Neural progenitor cell (in vitro differentiated cells): Measurements from ENCODE around the gene MRPL40. TPM values are rescaled to one million over a fixed set of nuclear protein-coding genes. Genes with fewer than 3 reads are reported as not detected.

Experiments
- DNase-seq: peaks from one replicate; pipeline ENCODE4 v3.0.0-alpha.2; 2016; ENCODE audit warnings: low spot score
- H2AFZ ChIP-seq: fragments of 200-600 bp; sonication (generic); replicated peaks from 2 replicates; pipeline ENCODE4 v1.6.1; 2016; ENCODE audit warnings: antibody characterized with exemption
- H3F3A ChIP-seq: fragments of 200-600 bp; sonication (generic); 2 replicates; pipeline ENCODE4 v1.6.1; 2016; ENCODE audit warnings: antibody characterized with exemption, low read depth
- H3K27ac ChIP-seq: fragments of 200-600 bp; sonication (generic); 2 replicates; pipeline ENCODE4 v1.5.1; 2016; ENCODE audit warnings: mild to moderate bottlenecking
- H3K27me3 ChIP-seq: fragments of 200-600 bp; sonication (generic); 2 replicates; pipeline ENCODE4 v1.6.1; 2016; ENCODE audit warnings: mild to moderate bottlenecking, moderate library complexity
- H3K36me3 ChIP-seq: fragments of 200-600 bp; sonication (generic); 2 replicates; pipeline ENCODE4 v1.5.1; 2016
- H3K4me1 ChIP-seq: fragments of 200-600 bp; sonication (generic); 2 replicates; pipeline ENCODE4 v1.6.1; 2016; ENCODE audit warnings: mixed run types
- H3K4me2 ChIP-seq: fragments of 200-600 bp; sonication (generic); 2 replicates; pipeline ENCODE4 v1.6.1; 2016
- H3K4me3 ChIP-seq: fragments of 200-600 bp; sonication (generic); 2 replicates; pipeline ENCODE4 v1.5.1; 2016
- H3K79me2 ChIP-seq: fragments of 200-600 bp; sonication (generic); 2 replicates; pipeline ENCODE4 v1.6.1; 2016; ENCODE audit warnings: low read depth
- H3K9ac ChIP-seq: fragments of 200-600 bp; sonication (generic); 2 replicates; pipeline ENCODE4 v1.6.1; 2016
- H3K9me3 ChIP-seq: fragments of 200-600 bp; sonication (generic); 2 replicates; pipeline ENCODE4 v1.5.1; 2016; ENCODE audit warnings: low read depth
- H4K20me1 ChIP-seq: fragments of 200-600 bp; sonication (generic); 2 replicates; pipeline ENCODE4 v1.6.1; 2016; ENCODE audit warnings: low read depth
- H3K27ac Mint-ChIP-seq: 3 replicates; pipeline ENCODE4 v1.8.0; 2021; ENCODE audit warnings: mixed read lengths
- H3K27me3 Mint-ChIP-seq: 2 replicates; pipeline ENCODE4 v1.8.0; 2022; ENCODE audit warnings: low read depth, mild to moderate bottlenecking, inconsistent platforms, moderate library complexity, mixed read lengths; ENCODE audit not compliant: insufficient read depth
- H3K36me3 Mint-ChIP-seq: 3 replicates; pipeline ENCODE4 v1.8.0; 2021; ENCODE audit warnings: mixed read lengths
- H3K4me1 Mint-ChIP-seq: 3 replicates; pipeline ENCODE4 v1.8.0; 2021; ENCODE audit warnings: mixed read lengths
- H3K4me3 Mint-ChIP-seq: 3 replicates; pipeline ENCODE4 v1.8.0; 2021; ENCODE audit warnings: mild to moderate bottlenecking, moderate library complexity, mixed read lengths
- H3K9me3 Mint-ChIP-seq: 3 replicates; pipeline ENCODE4 v1.8.0; 2020; ENCODE audit warnings: mixed read lengths
- CTCF ChIP-seq: fragments of 200-600 bp; sonication (generic); IDR thresholded peaks from 2 replicates; pipeline ENCODE4 v1.5.1; 2017; ENCODE audit warnings: antibody characterized with exemption, mild to moderate bottlenecking
- EZH2 ChIP-seq: fragments of 200-600 bp; sonication (generic); IDR thresholded peaks from 2 replicates; pipeline ENCODE4 v1.6.1; 2017; ENCODE audit warnings: antibody characterized with exemption, mild to moderate bottlenecking, moderate library complexity
- EZH2phosphoT487 ChIP-seq: fragments of 200-600 bp; sonication (generic); IDR thresholded peaks from 2 replicates; pipeline ENCODE4 v1.6.1; 2017; ENCODE audit warnings: antibody characterized with exemption
- total RNA-seq: library from RNA; depleted of rRNA; stranded (reverse); fragments of >200 nt; gene quantifications from 2 replicates; pipeline ENCODE4 v1.2.3, GENCODE V29; 2015; ENCODE audit warnings: low replicate concordance

Gene MRPL40
- total RNA-seq, 1 donor from 2014 or later: 17.0 TPM

- Mint-ChIP-seq H3K36me3 (peaks cover 12% of the 10 kb centered on the region), H3K4me1 (peaks cover 15% of the 10 kb centered on the region), H3K27me3 (no peaks in the 10 kb centered on the region), H3K27ac (no peak overlapping the region), H3K9me3 (no peaks in the 10 kb centered on the region), H3K4me3 (no peak overlapping the region)
- no peak for TF ChIP-seq EZH2phosphoT487
- TF ChIP-seq CTCF: no peak
- TF ChIP-seq EZH2: no peak
- Histone ChIP-seq H3K4me1 (peaks cover 10% of the 10 kb centered on the region), H3K27me3 (no peaks in the 10 kb centered on the region), H3K4me2 (no peak overlapping the region), H3K9me3 (no peaks in the 10 kb centered on the region), H2AFZ (no peak overlapping the region), H4K20me1 (peaks cover 90% of the 10 kb centered on the region), H3K4me3 (no peak overlapping the region), H3K79me2 (peaks cover 100% of the 10 kb centered on the region), H3K27ac (no peak overlapping the region), H3K36me3 (no peaks in the 10 kb centered on the region), H3F3A (no peaks in the 10 kb centered on the region), H3K9ac (no peak overlapping the region)
- no peak for DNase-seq
Measured at GRCh38 chr22:19424186-19424500, 8.2 kb upstream of the MRPL40 start.

GRCh38 chr22:19429950-19430889 is 2.1 kb upstream of the MRPL40 start:
- H3K4me1 ChIP-seq: peaks cover 18% of the 10 kb centered on the region
- peak; percentile 27 for DNase-seq
- peak overlapping the region; percentile 66 for H3K4me3 ChIP-seq
- peak overlapping the region; percentile 74 for H3K9ac ChIP-seq
- Mint-ChIP-seq H3K27me3 (no peaks in the 10 kb centered on the region), H3K36me3 (peaks cover 13% of the 10 kb centered on the region), H3K4me3 (peak overlapping the region; percentile 91), H3K27ac (no peak overlapping the region), H3K9me3 (no peaks in the 10 kb centered on the region), H3K4me1 (peaks cover 31% of the 10 kb centered on the region)
- no peaks in the 10 kb centered on the region for H3K9me3 ChIP-seq
- TF ChIP-seq CTCF (no peak), EZH2 (no peak), EZH2phosphoT487 (no peak)
- no peaks in the 10 kb centered on the region for H3K36me3 ChIP-seq
- H3K4me2 ChIP-seq: peak overlapping the region; percentile 95
- H3K79me2 ChIP-seq: peaks cover 66% of the 10 kb centered on the region
- no peak overlapping the region for H3K27ac ChIP-seq
- peaks cover 55% of the 10 kb centered on the region for H4K20me1 ChIP-seq
- H2AFZ ChIP-seq: no peak overlapping the region
- H3F3A ChIP-seq: peaks cover 29% of the 10 kb centered on the region
- no peaks in the 10 kb centered on the region for H3K27me3 ChIP-seq

- Histone ChIP-seq H3K27me3 (no peaks in the 10 kb centered on the region), H2AFZ (no peak overlapping the region), H3K9me3 (no peaks in the 10 kb centered on the region), H3K4me1 (peaks cover 18% of the 10 kb centered on the region), H3K4me3 (peak overlapping the region; percentile 66), H3F3A (peaks cover 29% of the 10 kb centered on the region), H3K27ac (peak overlapping the region; percentile 42), H3K9ac (peak overlapping the region; percentile 74), H3K4me2 (peak overlapping the region; percentile 95), H3K79me2 (peaks cover 58% of the 10 kb centered on the region), H4K20me1 (peaks cover 47% of the 10 kb centered on the region), H3K36me3 (no peaks in the 10 kb centered on the region)
- TF ChIP-seq EZH2phosphoT487: peak; percentile 6
- peak; percentile 57 for TF ChIP-seq CTCF
- no peak for TF ChIP-seq EZH2
- H3K27ac Mint-ChIP-seq: no peak overlapping the region
- DNase-seq: peak; percentile 72
- peaks cover 31% of the 10 kb centered on the region for H3K4me1 Mint-ChIP-seq
- H3K36me3 Mint-ChIP-seq: peaks cover 17% of the 10 kb centered on the region
- H3K4me3 Mint-ChIP-seq: peak overlapping the region; percentile 91
- H3K27me3 Mint-ChIP-seq: no peaks in the 10 kb centered on the region
- H3K9me3 Mint-ChIP-seq: no peaks in the 10 kb centered on the region
Measured at GRCh38 chr22:19430890-19431541, 1.3 kb upstream of the MRPL40 start.
